GM12878 (cell line): ENCODE results near the gene TCF25. TPM values are rescaled to one million over a fixed set of nuclear protein-coding genes. Genes with fewer than 3 reads are reported as not detected.

ENCODE experiments used
- ATAC-seq: fragments of 200-7000 bp; cut with Tn5 transposase; 3 replicates; pipeline ENCODE4 v1.9.1; 2020; ENCODE audit warnings: mild to moderate bottlenecking, moderate library complexity
- BruUV-seq: library from RNA; stranded (reverse); fragments of 400-500 nt; replicated peaks from 2 replicates; lab custom pipeline; 2021; lab: Mats Ljungman, UMichigan
- CTCF ChIA-PET: fragments of 300-600 bp; sonication (Branson Sonifier 250); formaldehyde crosslinking; extraction: SDS; loops from one replicate; lab custom pipeline; 2021; ENCODE audit warnings: inconsistent platforms; lab: Yijun Ruan, JAX
- POLR2A ChIA-PET: fragments of 350-600 bp; formaldehyde crosslinking; extraction: SDS; loops from one replicate; lab custom pipeline; 2021; ENCODE audit warnings: inconsistent platforms; lab: Charles Lee
- RAD21 ChIA-PET: fragments of 300-600 bp; sonication (Branson Sonifier 250); formaldehyde crosslinking; loops from one replicate; lab custom pipeline; 2023; ENCODE audit warnings: antibody characterized with exemption; ENCODE audit not compliant: unreplicated experiment; lab: Charles Lee
- SMC1A ChIA-PET: fragments of 300-600 bp; sonication (Branson Sonifier 250); formaldehyde crosslinking; loops from one replicate; lab custom pipeline; 2023; ENCODE audit not compliant: unreplicated experiment, uncharacterized antibody; lab: Charles Lee
- DNase-seq: peaks from one replicate; pipeline ENCODE4 v3.0.0-alpha.2; 2011; ENCODE audit warnings: low read depth, low spot score
- FAIRE-seq: peaks from 3 replicates; lab custom pipeline; 2011; peaks lifted over from hg19 to GRCh38; lab: Jason Lieb, UNC
- H2AFZ ChIP-seq: 2 replicates; pipeline ENCODE4 v1.6.0; 2011; ENCODE audit warnings: low read depth, low read length, control low read depth; ENCODE audit not compliant: control insufficient read depth
- H3K27ac ChIP-seq: 2 replicates; pipeline ENCODE4 v1.5.1; 2011; ENCODE audit warnings: control low read depth; ENCODE audit not compliant: control insufficient read depth, insufficient read depth
- H3K27me3 ChIP-seq, 2 experiments: replicated peaks in 1 of 2; 2 replicates each; pipeline versions ENCODE4 v1.6.0 to v1.6.1; 2011; ENCODE audit warnings: low read length in 1 of 2; ENCODE audit not compliant: control insufficient read depth in 2 of 2, insufficient read depth in 2 of 2
- H3K36me3 ChIP-seq, 2 experiments: 2 replicates each; pipeline ENCODE4 v1.5.1; 2011; ENCODE audit warnings: low read length in 1 of 2; ENCODE audit not compliant: control insufficient read depth in 2 of 2, insufficient read depth in 2 of 2
- H3K4me1 ChIP-seq: 2 replicates; pipeline ENCODE4 v1.6.1; 2011; ENCODE audit warnings: mild to moderate bottlenecking, low read length, moderate library complexity, mixed read lengths; ENCODE audit not compliant: control insufficient read depth, insufficient read depth
- H3K4me2 ChIP-seq: 2 replicates; pipeline ENCODE4 v1.6.0; 2011; ENCODE audit warnings: control low read depth; ENCODE audit not compliant: control insufficient read depth, insufficient read depth
- H3K4me3 ChIP-seq: fragments of 200-600 bp; sonication (generic); 2 replicates; pipeline ENCODE4 v1.5.1; 2016
- H3K79me2 ChIP-seq: 2 replicates; pipeline ENCODE4 v1.6.0; 2011; ENCODE audit warnings: low read length; ENCODE audit not compliant: control insufficient read depth, insufficient read depth
- H3K9ac ChIP-seq: 2 replicates; pipeline ENCODE4 v1.8.0; 2011; ENCODE audit warnings: low read length, control low read depth, mixed read lengths; ENCODE audit not compliant: control insufficient read depth, insufficient read depth
- H3K9me3 ChIP-seq: replicated peaks from 3 replicates; pipeline ENCODE4 v1.5.1; 2011; ENCODE audit warnings: mild to moderate bottlenecking, low read length; ENCODE audit not compliant: control insufficient read depth, insufficient read depth
- H4K20me1 ChIP-seq: 2 replicates; pipeline ENCODE4 v1.6.0; 2011; ENCODE audit not compliant: control insufficient read depth, insufficient read depth
- BACH1 ChIP-seq: fragments of 450-650 bp; IDR thresholded peaks from 2 replicates; pipeline ENCODE4 v1.6.1; 2017; ENCODE audit warnings: mild to moderate bottlenecking, borderline replicate concordance
- E2F4 ChIP-seq: IDR thresholded peaks from 2 replicates; pipeline ENCODE4 v1.6.1; 2012; ENCODE audit warnings: low read depth, low read length, improper control_type of control experiment
- MLLT1 ChIP-seq: fragments of 450-650 bp; IDR thresholded peaks from 2 replicates; pipeline ENCODE4 v1.6.1; 2016; ENCODE audit warnings: mild to moderate bottlenecking
- NFIC ChIP-seq: IDR thresholded peaks from 2 replicates; pipeline ENCODE4 v1.6.1; 2012; ENCODE audit warnings: low read depth, mild to moderate bottlenecking, inconsistent platforms, low read length, moderate library complexity
- PML ChIP-seq: IDR thresholded peaks from 2 replicates; pipeline ENCODE4 v1.6.1; 2012; ENCODE audit warnings: low read length, inconsistent platforms
- POU2F2 ChIP-seq: IDR thresholded peaks from 3 replicates; pipeline ENCODE4 v1.6.1; 2011; ENCODE audit warnings: low read depth, mild to moderate bottlenecking, low read length, borderline replicate concordance
- RUNX3 ChIP-seq: IDR thresholded peaks from 2 replicates; pipeline ENCODE4 v1.6.1; 2012; ENCODE audit warnings: low read length, inconsistent platforms
- SMC3 ChIP-seq: IDR thresholded peaks from 2 replicates; pipeline ENCODE4 v1.6.1; 2011; ENCODE audit warnings: low read length, improper control_type of control experiment, borderline replicate concordance
- SUPT20H ChIP-seq: IDR thresholded peaks from 2 replicates; pipeline ENCODE4 v1.6.1; 2011; ENCODE audit warnings: low read depth, mild to moderate bottlenecking, low read length, moderate library complexity, borderline replicate concordance; ENCODE audit not compliant: control insufficient read depth
- TCF12 ChIP-seq: IDR thresholded peaks from 2 replicates; pipeline ENCODE4 v1.6.1; 2011; ENCODE audit warnings: low read depth, mild to moderate bottlenecking, low read length
- ZBED1 ChIP-seq: IDR thresholded peaks from 2 replicates; pipeline ENCODE4 v1.6.1; 2016; ENCODE audit warnings: borderline replicate concordance
- ZBTB11 ChIP-seq: fragments of 450-650 bp; formaldehyde crosslinking; IDR thresholded peaks from 2 replicates; pipeline ENCODE4 v1.5.0; 2022; ENCODE audit warnings: mild to moderate bottlenecking, missing genetic modification characterization
- ZNF384 ChIP-seq: IDR thresholded peaks from 2 replicates; pipeline ENCODE4 v1.6.1; 2012; ENCODE audit warnings: low read depth, mild to moderate bottlenecking, low read length, improper control_type of control experiment, borderline replicate concordance
- WGBS: methylation state at CpG from one replicate; pipeline ENCODE4 v1.1.6; 2016; ENCODE audit warnings: low lambda C conversion rate; ENCODE audit not compliant: insufficient replicate concordance, insufficient coverage; ENCODE audit errors: missing lambda C conversion rate; 5-methylcytosine and 5-hydroxymethylcytosine counted together
- in situ Hi-C: fragments of 300-500 bp; cut with MboI; formaldehyde crosslinking; loops from 9 replicates; pipeline ENCODE4 v1.14.3; 2018; ENCODE audit warnings: mixed read lengths
- intact Hi-C: fragments of 100-400 bp; cut with micrococcal nuclease; formaldehyde crosslinking; loops from one replicate; pipeline ENCODE4 v1.14.2; 2022; ENCODE audit not compliant: unreplicated experiment
- polyA plus RNA-seq, 11 experiments: library from polyadenylated mRNA; depleted of rRNA in 4 of 11; unstranded in 6 of 11; stranded (reverse) in 5 of 11; fragments of >200 nt; fragmentation: Nextera tagmentation in 4 of 11; fragmentation: Illumina TruSeq in 1 of 11; extraction: Ambion mirVana in 4 of 11; extraction: Trizol in 1 of 11; gene quantifications; 1 replicate in 1 of 11; 2 replicates in 10 of 11; pipeline versions ENCODE4 v1.2.1 to v1.2.3, GENCODE V29; 2011 to 2016; ENCODE audit warnings: inconsistent platforms in 2 of 11, missing spikeins in 2 of 11, low read depth in 1 of 11
- total RNA-seq, 4 experiments: library from RNA; depleted of rRNA in 3 of 4; stranded (reverse); fragments of >200 nt in 3 of 4; fragmentation: Illumina TruSeq in 1 of 4; extraction: Trizol in 1 of 4; gene quantifications; 2 replicates each; pipeline versions ENCODE4 v1.2.1 to v1.2.3, GENCODE V29; 2013 to 2021

TCF25 gene
- total and polyA plus RNA-seq, 10 of the 15 experiments (the other 5 are each of a cell fraction or from before 2014, with no cell fraction given) = 8.4 to 130 (median 89.4) TPM

- Histone ChIP-seq H3K27ac (no peak overlapping the region), H3K79me2 (no peaks in the 10 kb centered on the region), H3K36me3 (no peaks in the 10 kb centered on the region), H4K20me1 (no peaks in the 10 kb centered on the region), H3K9me3 (no peaks in the 10 kb centered on the region), H2AFZ (no peak overlapping the region), H3K4me2 (no peak overlapping the region), H3K4me1 (no peaks in the 10 kb centered on the region), H3K4me3 (no peak overlapping the region), H3K9ac (no peak overlapping the region), H3K27me3 (peaks cover 1 to 3% of the 10 kb centered on the region in 2 experiments; a peak in 3 of 4 replicates)
- intact Hi-C loops (no loop called here), in situ Hi-C loops (no loop called here)
- ChIA-PET CTCF (no interaction called here), SMC1A (no interaction called here), POLR2A (interaction anchor here (0.6 to 0.7 kb wide), 2 partner anchors 71 to 647 kb away, joined by 3 to 4 read pairs; no protein-coding TSS in a partner anchor), RAD21 (no interaction called here)
- no peak for DNase-seq
- 67% methylated on average over 24 of the region's 26 CpGs for WGBS
- FAIRE-seq = no peak
- no peak for ATAC-seq
- BruUV-seq = no TSS peak
- TF ChIP-seq SMC3 (no peak), TCF12 (no peak), E2F4 (no peak), POU2F2 (no peak), MLLT1 (no peak), NFIC (no peak), ZNF384 (no peak), BACH1 (no peak), RUNX3 (no peak), ZBTB11 (no peak), PML (no peak), SUPT20H (no peak), ZBED1 (no peak)
Measured at GRCh38 chr16:89826531-89827382, 46.6 kb upstream of the TCF25 start.
